Activated CD8-positive, alpha-beta memory T cell treated with anti-CD3 and anti-CD28 coated beads for 1 hour (primary cell): ENCODE measurements around the gene CALM3.
"Not testable (repeated sequence)": the region's sequence is repeated elsewhere in the genome, so short reads cannot be mapped to it uniquely, and the experiment has no call there.

Experiments
- DNase-seq, 2 donors: peaks; one replicate each; pipeline ENCODE4 v3.0.0-alpha.2; 2020; ENCODE audit warnings: low read depth in 1 of 2; ENCODE audit errors: extremely low read depth in 1 of 2

The CALM3 gene

GRCh38 chr19:46614114-46614722, 13.1 kb downstream of the CALM3 start:
- peak in 1 of 2 donors; percentile 70 for DNase-seq

DNA sequence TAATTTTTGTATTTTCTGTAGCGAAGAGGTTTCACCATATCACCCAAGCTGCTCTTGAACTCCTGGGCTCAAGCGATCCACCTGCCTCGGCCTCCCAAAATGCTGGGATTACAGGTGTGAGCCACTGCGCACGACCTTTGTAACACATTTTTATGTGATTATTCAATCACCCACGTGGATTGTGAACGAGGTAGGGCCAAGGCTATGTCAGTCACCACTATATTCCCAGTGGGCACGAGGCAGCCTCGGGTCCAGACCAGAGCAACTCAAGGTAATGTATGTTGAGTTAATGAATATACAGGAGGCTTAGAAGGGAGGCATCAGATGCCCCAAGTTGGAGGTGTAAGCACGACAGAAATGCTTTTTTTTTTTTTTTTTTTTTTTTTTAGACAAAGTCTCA, 14.8 kb downstream of the CALM3 start:
- DNase-seq, result no peak

GRCh38 chr19:46616631-46617322, 15.6 kb downstream of the CALM3 start:
- DNase-seq, result no peak

GRCh38 chr19:46617601-46618000, 16.5 kb downstream of the CALM3 start:
- DNase-seq, result no peak

GRCh38 chr19:46618670-46619231, 17.6 kb downstream of the CALM3 start:
- DNase-seq, result no peak

DNA sequence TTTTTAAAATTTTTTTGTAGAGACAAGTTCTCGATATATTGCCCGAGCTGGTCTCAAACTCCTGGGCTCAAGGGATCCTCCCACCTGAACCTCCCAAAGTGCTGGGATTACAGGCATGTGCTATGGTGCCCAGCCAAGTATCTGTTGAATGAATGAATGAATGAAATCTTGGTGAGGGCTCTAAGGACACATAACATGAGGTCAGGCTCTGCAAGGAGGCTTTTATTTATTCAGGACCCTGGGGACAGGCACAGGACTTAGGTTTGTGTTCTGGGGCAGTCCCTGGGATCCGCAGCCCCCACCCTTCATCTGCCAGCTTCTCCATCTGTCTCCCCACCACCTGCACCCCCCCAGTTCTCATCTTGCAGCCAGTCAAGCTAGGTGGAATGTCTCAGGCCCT, 19.1 kb downstream of the CALM3 start:
- DNase-seq, result no peak

- DNase-seq, result no peak
These were observed 19.6 kb downstream of the CALM3 start for GRCh38 chr19:46620716-46621115.

DNA sequence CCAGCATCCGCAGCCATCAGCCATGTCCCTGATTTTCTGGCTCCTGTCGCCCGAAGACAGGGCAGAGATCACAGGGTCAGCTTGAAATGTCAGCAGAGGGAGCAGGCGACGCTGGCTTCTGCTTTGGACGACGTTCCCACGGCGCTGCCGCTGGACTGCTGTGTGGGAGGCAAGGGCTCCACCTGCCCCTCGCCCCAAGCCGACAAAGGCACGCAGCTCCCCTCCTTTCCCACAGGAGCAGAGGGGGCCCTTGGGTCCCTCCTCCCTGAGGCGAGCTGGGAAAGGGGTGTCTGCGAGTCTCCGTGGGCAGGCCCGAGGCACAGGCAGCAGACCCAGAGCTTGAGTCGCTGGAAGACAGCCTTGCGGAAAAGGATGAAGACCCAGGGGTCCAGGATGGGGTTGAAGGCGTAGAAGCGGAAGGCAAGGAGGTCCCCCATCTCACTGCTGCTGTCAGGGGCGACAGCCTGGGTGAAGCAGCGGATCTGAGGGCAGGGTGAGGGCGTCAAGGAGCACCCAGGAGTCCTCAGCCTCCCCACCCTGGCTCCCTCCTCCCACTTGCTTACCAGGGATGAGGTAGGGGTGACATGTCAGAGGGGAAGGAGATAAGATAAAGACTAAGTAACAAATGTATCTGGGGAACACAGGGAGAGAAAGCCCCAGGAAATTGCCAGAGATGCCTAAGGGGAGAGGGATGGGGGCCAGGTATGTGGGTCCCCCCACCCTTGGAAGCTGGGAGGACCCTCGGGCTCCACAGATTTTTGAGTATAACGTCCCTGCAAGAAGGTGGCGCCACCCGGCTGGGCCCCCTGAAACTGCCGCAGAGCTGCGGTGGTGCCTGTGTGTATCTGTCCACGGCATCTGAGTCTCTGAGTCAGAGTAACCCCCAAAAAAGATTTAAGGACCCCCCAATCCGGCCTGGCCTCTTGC, 20.3 kb downstream of the CALM3 start:
- no peak for DNase-seq

- DNase-seq, result no peak
These were observed 21.0 kb downstream of the CALM3 start for GRCh38 chr19:46622118-46622446.

DNA sequence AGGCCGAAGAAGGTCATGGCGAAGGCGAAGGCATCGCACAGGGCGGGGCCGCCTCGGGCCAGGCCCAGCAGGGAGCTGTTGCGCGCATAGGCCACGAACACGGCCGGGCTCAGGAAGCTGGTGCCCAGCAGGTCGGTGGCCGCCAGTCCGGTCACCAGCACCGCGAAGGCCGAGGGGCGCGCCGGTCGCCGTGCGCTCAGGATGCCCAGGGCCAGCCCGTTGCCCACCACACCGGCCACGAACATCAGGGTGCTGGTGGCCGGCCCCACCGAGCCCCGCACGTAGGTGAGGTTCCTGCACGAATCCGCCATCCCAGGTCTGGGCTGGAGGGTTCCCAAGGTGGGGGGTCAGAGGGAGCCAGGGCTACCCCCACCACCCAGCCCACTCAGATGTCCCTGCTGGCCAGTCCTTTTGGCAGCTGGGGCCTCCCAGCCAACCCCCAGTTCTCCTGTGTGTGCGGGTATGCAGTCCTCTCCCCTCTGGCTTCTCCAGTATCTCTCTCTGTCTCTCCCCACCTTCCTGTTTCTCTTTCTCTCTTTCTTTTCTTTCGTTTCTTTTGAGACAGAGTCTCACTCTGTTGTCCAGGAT, 22.9 kb downstream of the CALM3 start:
- no peak for DNase-seq

DNA sequence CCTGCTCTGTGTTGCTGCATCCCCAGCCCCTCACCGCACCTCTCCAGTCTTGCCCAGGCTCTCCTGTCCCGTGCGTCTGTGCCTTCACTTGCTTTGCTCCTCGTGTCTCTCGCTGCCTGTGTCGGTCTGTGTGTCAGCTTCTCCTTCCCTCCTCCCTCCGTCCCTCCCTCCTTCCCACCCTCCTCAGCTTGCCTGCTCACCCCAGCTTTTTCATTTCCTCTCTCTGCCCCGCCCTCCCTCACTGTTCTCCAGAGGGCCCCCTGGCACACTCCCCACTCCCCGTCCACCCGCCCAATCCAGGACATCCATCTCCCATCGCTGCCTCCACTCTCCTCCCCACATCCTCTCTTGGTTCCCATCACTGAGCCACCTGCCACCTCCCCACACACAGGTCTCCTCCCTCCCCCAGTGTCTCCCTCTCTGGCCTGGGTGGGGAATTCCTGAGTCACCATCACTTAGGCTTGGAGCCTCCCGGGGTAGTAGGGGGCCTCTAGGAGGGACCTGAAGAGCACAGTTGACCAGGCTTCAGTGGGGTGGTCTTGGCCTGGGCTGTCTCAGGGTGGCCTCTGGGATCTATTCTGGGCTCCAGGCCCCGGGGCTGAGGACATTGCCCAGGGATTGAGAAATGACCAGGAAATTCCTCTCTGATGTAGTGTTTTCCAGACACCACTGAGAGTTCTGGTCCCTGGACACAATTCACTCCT, 24.0 kb downstream of the CALM3 start, which contains the start of gene PTGIR:
Gene PTGIR (minus strand): TSS at position 132 of the 704 bp plus-strand sequence. CDS start 864 bp downstream, outside the sequence.
- DNase-seq, result no peak

DNA sequence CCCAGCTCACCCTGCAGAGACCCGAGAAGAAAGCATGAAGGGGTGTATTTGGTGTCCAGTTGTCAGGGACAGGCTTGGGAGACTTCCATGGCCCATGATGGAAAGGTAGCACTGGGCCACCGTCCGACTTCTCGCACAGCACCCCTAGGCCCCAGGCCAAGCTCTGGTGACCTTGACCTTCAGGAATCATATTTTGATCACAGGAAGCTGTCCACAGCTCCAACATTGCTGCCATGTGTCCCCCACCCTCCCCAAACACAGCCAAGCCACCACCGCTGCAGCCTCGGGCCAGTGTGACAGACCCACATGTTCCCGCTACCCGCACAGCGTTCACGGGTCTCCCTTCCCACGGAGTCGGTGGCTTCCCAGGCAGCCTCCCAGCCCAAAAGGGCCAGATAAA, 24.6 kb downstream of the CALM3 start:
- DNase-seq, result no peak

DNA sequence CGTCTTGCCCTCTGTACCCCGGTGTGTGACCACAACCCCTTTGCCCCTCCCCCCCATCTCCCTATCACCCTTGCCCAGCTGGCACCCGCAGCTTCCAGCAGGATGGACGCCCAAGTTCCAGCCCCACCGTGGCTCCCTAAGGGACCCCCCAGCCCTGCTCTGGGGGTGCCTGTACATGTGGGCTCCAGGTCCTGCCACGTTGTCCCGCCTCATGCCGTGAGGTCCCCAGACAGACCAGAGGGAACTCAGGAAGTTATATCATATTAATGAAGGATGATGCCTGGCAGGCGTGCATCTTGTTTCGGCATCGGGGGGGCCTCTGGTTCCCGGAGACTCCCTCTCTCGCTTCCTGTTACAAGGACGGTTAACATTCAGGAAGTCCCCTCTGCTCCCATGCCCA, 25.3 kb downstream of the CALM3 start:
- DNase-seq, result no peak

DNA sequence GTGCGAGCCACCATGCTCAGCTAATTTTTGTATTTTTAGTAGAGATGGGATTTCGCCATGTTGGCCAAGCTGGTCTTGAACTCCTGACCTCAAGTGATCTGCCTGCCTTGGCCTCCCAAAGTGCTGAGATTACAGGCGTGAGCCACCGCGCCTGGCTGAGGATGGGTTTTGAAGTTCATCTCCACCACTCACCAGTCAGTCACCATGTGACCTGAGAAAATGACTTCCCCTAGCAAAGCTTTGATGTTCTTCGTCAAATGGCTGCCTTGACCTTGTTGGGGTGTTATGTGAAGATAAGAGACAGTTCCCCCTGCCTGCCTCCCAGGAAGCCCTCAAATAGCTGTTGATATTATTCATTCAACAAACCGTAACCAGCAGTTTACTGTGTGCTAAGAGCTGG, 27.8 kb downstream of the CALM3 start:
- DNase-seq, result not testable (repeated sequence)

DNA sequence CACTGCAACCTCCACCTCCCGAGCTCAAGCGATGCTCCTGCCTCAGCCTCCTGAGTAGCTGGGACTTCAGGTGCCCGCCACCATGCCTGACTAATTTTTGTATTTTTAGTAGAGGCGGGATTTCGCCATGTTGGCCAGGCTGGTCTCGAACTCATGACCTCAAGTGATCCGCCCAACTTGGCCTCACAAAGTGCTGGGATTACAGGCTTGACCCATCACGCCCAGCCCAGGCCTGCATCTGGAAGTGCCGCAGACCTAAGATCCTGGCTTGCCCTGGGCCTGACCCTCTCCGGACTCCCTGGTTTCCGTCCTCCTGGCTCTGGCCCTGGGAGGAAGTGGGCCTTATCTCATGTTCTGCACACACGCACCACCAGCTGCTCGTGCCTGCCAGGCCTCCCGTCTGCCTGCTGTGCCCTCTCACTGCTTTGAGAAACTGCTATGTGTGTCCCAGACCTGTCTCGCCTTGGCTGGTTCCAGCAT, 28.5 kb downstream of the CALM3 start:
- DNase-seq, result no peak

DNA sequence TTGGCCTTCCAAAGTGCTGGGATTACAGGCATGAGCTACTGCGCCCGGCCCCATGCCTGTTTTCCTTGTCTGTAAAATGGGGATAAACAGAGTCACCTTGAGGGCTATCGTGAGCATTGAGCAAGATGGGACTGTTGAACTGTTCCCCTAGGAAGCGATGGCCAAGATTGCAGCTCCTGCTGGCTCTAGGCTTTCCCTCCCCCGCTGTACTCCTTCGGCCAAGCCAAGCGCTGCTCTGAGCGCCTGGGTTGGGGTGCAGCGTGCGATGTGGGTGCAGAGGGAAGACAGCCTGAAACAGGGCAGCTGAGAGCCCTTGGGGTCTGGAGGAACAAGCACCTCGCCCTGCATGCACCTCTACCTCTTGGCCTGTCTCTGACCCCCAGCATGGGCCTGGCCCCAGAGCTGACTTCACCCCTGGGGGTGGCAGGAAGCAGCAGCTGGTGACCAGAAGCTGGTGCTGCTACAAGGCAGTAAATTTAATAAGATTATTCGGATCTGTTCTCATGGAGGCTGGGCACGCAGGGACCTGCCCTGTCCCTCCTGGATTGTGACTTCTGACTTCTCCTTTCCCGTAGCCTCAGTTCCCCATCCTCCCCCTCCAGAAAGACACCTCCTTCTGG, 29.6 kb downstream of the CALM3 start:
- DNase-seq, result no peak

DNA sequence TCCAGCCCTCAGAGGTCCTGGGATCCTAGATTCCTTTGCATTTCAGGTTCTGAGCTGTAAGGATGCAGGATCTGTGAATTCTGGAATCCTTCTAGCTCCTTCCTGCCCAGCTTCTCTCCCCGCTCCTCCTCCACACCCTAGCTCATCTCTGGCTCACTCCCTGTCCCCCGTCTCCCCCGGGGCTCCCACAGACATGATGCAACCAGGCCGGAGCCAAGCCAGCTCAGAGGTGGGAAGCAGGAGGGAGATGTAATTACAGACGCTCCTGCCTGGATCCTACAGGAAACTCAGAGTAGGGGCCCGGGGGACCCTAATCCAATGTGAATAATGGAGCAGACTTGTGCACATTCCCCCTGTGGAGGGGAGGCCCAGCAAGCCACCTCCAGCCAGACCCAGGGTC, 30.4 kb downstream of the CALM3 start:
- no peak for DNase-seq

DNA sequence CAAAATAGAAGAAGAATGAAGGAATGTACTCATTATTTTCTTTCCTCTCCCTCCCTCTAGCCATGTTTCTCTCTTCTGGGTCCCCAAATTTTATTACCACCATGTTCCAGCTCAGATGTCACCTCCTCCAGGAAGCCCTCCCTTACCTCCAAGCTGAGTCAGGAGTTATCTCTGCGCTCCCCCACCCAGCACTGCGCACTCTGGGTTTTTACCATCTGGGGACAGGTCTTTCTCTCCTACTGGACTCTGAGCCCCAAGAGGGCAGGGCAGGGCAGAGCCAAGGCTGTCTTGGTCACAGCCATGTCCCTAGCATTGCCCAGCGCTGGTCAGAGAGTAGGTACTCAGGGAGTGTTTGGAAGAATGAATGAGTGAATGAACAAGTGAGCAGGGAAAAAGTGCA, 32.0 kb downstream of the CALM3 start:
- DNase-seq, result no peak

GRCh38 chr19:46634045-46634655, 33.0 kb downstream of the CALM3 start:
- peak; percentile 83 to 89 for DNase-seq
